K562 (cell line): ENCODE results near the gene TRIM44. TPM values are rescaled to one million over a fixed set of nuclear protein-coding genes. Genes with fewer than 3 reads are reported as not detected.

Experiments
- ATF4 ChIP-seq: fragments of 450-650 bp; formaldehyde crosslinking; IDR thresholded peaks from 2 replicates; pipeline ENCODE4 v1.4.0; 2022; ENCODE audit warnings: mild to moderate bottlenecking, moderate library complexity
- HNRNPLL ChIP-seq: fragments of 200-400 bp; formaldehyde crosslinking; IDR thresholded peaks from 2 replicates; pipeline ENCODE4 v1.6.1; 2017; ENCODE audit warnings: low read length, low read depth, mild to moderate bottlenecking; ENCODE audit not compliant: poor library complexity, severe bottlenecking
- NFRKB ChIP-seq: fragments of 450-650 bp; IDR thresholded peaks from 2 replicates; pipeline ENCODE4 v1.6.1; 2016; ENCODE audit warnings: low read depth
- TOE1 ChIP-seq, 2 experiments: fragments of 450-650 bp in 1 of 2; sonication (generic) in 1 of 2; formaldehyde crosslinking in 1 of 2; IDR thresholded peaks; 2 replicates each; pipeline versions ENCODE4 v1.7.1 to v1.8.0; 2016 to 2022; ENCODE audit warnings: borderline replicate concordance in 2 of 2, mild to moderate bottlenecking in 2 of 2, antibody characterized with exemption in 1 of 2, inconsistent platforms in 1 of 2, low read depth in 1 of 2, missing genetic modification reagents in 1 of 2, moderate library complexity in 1 of 2
- VEZF1 ChIP-seq: fragments of 200-800 bp; sonication (Bioruptor generic); IDR thresholded peaks from 2 replicates; pipeline ENCODE4 v1.6.1; 2017; ENCODE audit warnings: missing genetic modification characterization, missing compliant biosample characterization
- ZNF224 ChIP-seq: sonication (generic); formaldehyde crosslinking; IDR thresholded peaks from 2 replicates; pipeline ENCODE4 v1.8.0; 2022; ENCODE audit warnings: mild to moderate bottlenecking, missing genetic modification reagents
- ZNF318 ChIP-seq, 2 experiments: fragments of 450-650 bp; IDR thresholded peaks; 2 replicates each; pipeline ENCODE4 v1.6.1; 2016; ENCODE audit warnings: mild to moderate bottlenecking in 2 of 2, borderline replicate concordance in 1 of 2, low read depth in 1 of 2, moderate library complexity in 1 of 2
- ZNF395 ChIP-seq: fragments of 200-800 bp; sonication (Bioruptor generic); IDR thresholded peaks from 2 replicates; pipeline ENCODE4 v1.6.1; 2017; ENCODE audit warnings: missing genetic modification characterization, missing compliant biosample characterization
- polyA plus RNA-seq, 8 experiments: library from polyadenylated mRNA; depleted of rRNA in 4 of 8; stranded (reverse) in 5 of 8; unstranded in 3 of 8; fragments of >200 nt; fragmentation: Nextera tagmentation in 2 of 8; fragmentation: Illumina TruSeq in 1 of 8; extraction: Ambion mirVana in 2 of 8; extraction: Trizol in 1 of 8; gene quantifications; 2 replicates each; pipeline versions ENCODE4 v1.2.1 to v1.2.3, GENCODE V29; 2011 to 2014; ENCODE audit warnings: inconsistent platforms in 1 of 8, missing spikeins in 1 of 8
- total RNA-seq, 7 experiments: library from RNA; depleted of rRNA in 6 of 7; stranded (reverse); fragments of >200 nt in 6 of 7; fragmentation: Illumina TruSeq in 2 of 7; extraction: Trizol in 2 of 7; gene quantifications; 2 replicates each; pipeline versions ENCODE4 v1.2.1 to v1.2.3, GENCODE V29; 2011 to 2021; ENCODE audit warnings: low replicate concordance in 1 of 7

Gene TRIM44
- total and polyA plus RNA-seq, 9 of the 15 experiments (the other 6 are each of a cell fraction or from before 2014, with no cell fraction given): 8.3 to 105 (median 37.2) TPM

- TF ChIP-seq ZNF318 (IDR thresholded peaks at IDR 0.05; ENCODE audit: borderline replicate concordance in 1 of 2, low read depth in 1 of 2): no peak
- no peak for TF ChIP-seq ATF4 (CRISPR knock-in tag)
- TF ChIP-seq NFRKB: no peak
- no peak for TF ChIP-seq TOE1 (IDR thresholded peaks at IDR 0.05; ENCODE audit: borderline replicate concordance)
- no peak for TF ChIP-seq TOE1 (CRISPR knock-in tag; IDR thresholded peaks at IDR 0.05; ENCODE audit: borderline replicate concordance, low read depth)
- no peak for TF ChIP-seq VEZF1 (CRISPR knock-in tag)
- TF ChIP-seq ZNF224 (CRISPR knock-in tag): no peak
- TF ChIP-seq ZNF395 (CRISPR knock-in tag): no peak
- no peak for TF ChIP-seq HNRNPLL
These were observed 74.4 kb downstream of the TRIM44 start (continued) for GRCh38 chr11:35736952-35737351.
